Right ventricle myocardium superior (tissue), 1 donor: ENCODE measurements around the gene NFKBIB. TPM values are rescaled to one million over a fixed set of nuclear protein-coding genes. Genes with fewer than 3 reads are reported as not detected.
A peak's percentile ranks its signal among the peaks of the same experiment; 100 is the strongest.
"Not testable (repeated sequence)": the region's sequence is repeated elsewhere in the genome, so short reads cannot be mapped to it uniquely, and the experiment has no call there.

ENCODE experiments used
- ATAC-seq: fragments of 200-7000 bp; cut with Tn5 transposase; one replicate; pipeline ENCODE4 v1.9.1; 2020; ENCODE audit warnings: mild to moderate bottlenecking; ENCODE audit not compliant: poor library complexity
- DNase-seq: peaks from one replicate; pipeline ENCODE4 v3.0.0-alpha.2; 2020
- intact Hi-C: fragments of 100-400 bp; cut with DNase I; formaldehyde crosslinking; loops from one replicate; pipeline ENCODE4 v1.11.2; 2022
- long read RNA-seq: library from polyadenylated mRNA; unstranded; transcript quantifications from one replicate; pipeline ENCODE4 v2.0.0, GENCODE V29; 2021
- total RNA-seq: library from RNA; stranded (reverse); fragmentation: NEBNext Ultra II Directional; extraction: Animal tissue kit (Norgen Biotek cat#: 25700); gene quantifications from one replicate; pipeline ENCODE4 v1.2.1, GENCODE V29; 2021
- donor health status: DM: no; HTN: yes; CAD: no; lungs with severe emphysema.

The NFKBIB gene, protein sequence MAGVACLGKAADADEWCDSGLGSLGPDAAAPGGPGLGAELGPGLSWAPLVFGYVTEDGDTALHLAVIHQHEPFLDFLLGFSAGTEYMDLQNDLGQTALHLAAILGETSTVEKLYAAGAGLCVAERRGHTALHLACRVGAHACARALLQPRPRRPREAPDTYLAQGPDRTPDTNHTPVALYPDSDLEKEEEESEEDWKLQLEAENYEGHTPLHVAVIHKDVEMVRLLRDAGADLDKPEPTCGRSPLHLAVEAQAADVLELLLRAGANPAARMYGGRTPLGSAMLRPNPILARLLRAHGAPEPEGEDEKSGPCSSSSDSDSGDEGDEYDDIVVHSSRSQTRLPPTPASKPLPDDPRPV
- 14.5 TPM for total RNA-seq
- long read RNA-seq, transcript NFKBIB-201 (6 exons, 1,159 nt): minor isoform, 8 of 28 reads
- long read RNA-seq, transcript NFKBIB-204 (5 exons, 1,929 nt): major isoform, 16 of 28 reads
- long read RNA-seq, partial matches to known transcripts: 2 of 28 reads
- long read RNA-seq, other reads (novel, unspliced or antisense): 2 of 28 reads

DNA sequence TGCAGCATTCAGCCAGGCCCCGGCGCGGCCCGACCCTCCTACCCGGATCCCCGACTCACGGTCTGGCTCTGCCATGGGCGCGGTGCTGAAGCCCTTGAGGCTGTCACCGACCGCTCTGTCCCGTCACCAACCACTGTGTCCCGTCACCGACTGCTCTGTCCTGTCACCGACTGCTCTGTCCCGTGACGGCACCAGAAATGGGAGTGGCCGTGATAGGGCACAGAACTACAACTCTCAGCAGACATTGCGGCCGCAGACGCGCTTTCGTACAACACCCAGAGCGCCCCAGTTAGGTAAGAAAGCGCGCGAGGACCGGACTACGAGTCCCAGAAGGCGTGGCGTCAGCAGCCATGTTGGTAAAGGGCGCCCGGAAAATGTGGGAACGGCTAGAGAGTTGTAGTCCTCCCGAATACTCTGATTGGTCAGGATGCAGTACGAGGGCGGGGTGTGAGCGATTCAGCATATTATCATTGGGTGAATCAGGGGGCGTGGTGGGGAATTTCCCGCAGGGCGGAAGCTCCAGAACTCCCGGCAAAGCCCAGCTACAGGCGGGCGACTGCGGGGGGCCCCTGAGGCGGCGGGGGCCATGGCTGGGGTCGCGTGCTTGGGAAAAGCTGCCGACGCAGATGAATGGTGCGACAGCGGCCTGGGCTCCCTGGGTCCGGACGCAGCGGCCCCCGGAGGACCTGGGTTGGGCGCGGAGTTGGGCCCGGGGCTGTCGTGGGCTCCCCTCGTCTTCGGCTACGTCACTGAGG is at the start of gene NFKBIB, which contains the start of gene SIRT2:
NFKBIB (plus strand) TSS at position 523 of the 755 bp plus-strand sequence; CDS start at position 587, 64 bp downstream.
SIRT2 (minus strand) TSS at position 172 of the 755 bp plus-strand sequence; CDS start at position 75, 97 bp downstream.
- intact Hi-C loops: no loop called here
- ATAC-seq: peak; percentile 98
- DNase-seq: peak; percentile 100

- DNase-seq: peak; percentile 99
- intact Hi-C loops: no loop called here
- peak; percentile 80 for ATAC-seq
Measured at GRCh38 chr19:38850436-38850975, 49.3 kb upstream of the NFKBIB start.

GRCh38 chr19:38850976-38851621 is 48.7 kb upstream of the NFKBIB start:
- ATAC-seq (no peak), DNase-seq (peak; percentile 57)
- intact Hi-C loops: no loop called here

GRCh38 chr19:38851622-38852230 is 48.0 kb upstream of the NFKBIB start:
- DNase-seq: peak; percentile 96
- peak; percentile 66 for ATAC-seq
- intact Hi-C loops: no loop called here

- ATAC-seq (no peak), DNase-seq (peak; percentile 73)
- intact Hi-C loops: no loop called here
Measured at GRCh38 chr19:38852231-38853044, 47.3 kb upstream of the NFKBIB start.

- no peak for ATAC-seq
- intact Hi-C loops: no loop called here
- no peak for DNase-seq
Measured at GRCh38 chr19:38853214-38853613, 46.6 kb upstream of the NFKBIB start.

DNA sequence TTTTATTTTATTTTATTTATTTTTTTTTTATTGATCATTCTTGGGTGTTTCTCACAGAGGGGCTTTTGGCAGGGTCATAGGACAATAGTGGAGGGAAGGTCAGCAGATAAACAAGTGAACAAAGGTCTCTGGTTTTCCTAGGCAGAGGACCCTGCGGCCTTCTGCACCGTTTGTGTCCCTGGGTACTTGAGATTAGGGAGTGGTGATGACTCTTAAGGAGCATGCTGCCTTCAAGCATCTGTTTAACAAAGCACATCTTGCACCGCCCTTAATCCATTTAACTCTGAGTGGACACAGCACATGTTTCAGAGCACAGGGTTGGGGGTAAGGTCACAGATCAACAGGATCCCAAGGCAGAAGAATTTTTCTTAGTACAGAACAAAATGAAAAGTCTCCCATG is 44.8 kb upstream of the NFKBIB start:
- ATAC-seq, DNase-seq, intact Hi-C loops: not testable (repeated sequence)

GRCh38 chr19:38855751-38856150 is 44.0 kb upstream of the NFKBIB start:
- intact Hi-C loops, DNase-seq, ATAC-seq: not testable (repeated sequence)

- intact Hi-C loops: no loop called here
- DNase-seq: no peak
- ATAC-seq: no peak
Measured at GRCh38 chr19:38856813-38857212, 43.0 kb upstream of the NFKBIB start.

DNA sequence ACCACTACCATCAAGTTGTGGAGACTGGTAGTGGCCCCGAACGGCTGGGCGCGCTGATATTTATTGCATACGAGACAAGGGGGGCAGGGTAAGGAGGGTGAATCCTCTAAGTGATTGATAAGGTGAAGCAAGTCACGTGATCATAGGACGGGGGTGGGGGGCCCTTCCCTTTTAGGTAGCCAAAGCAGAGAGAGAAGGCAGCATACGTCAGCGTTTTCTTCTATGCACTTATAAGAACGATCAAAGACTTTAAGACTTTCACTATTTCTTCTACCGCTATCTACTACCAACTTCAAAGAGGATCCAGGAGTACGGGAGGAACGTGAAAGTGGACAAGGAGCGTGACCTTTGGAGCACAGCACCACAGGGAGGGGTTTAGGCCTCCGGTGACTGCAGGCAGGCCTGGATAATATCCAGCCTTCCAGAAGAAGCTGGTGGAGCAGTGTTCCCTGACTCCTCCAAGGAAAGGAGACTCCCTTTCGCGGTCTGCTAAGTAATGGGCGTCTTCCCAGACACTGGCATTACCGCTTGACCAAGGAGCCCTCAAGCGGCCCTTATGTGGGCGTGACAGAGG is 40.1 kb upstream of the NFKBIB start:
- DNase-seq, ATAC-seq, intact Hi-C loops: not testable (repeated sequence)

DNA sequence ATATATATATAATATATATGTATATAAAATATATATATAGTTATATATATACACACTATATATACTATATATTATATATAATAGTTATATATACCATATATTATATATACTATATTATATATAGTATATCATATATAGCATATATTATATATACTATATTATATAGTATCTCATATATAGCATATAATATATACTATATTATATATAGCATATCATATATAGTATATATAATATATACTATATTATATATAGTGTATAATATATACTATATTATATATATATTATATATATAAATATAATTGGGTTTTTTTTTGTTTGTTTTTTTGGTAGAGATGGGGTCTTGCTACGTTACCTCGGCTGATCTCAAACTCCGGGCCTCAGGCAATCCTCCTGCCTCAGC is 38.4 kb upstream of the NFKBIB start:
- DNase-seq: no peak
- intact Hi-C loops: no loop called here
- no peak for ATAC-seq

- ATAC-seq: peak; percentile 82
- intact Hi-C loops: no loop called here
- no peak for DNase-seq
Measured at GRCh38 chr19:38862321-38863059, 37.3 kb upstream of the NFKBIB start.

- no peak for ATAC-seq
- DNase-seq: no peak
- intact Hi-C loops: no loop called here
Measured at GRCh38 chr19:38867171-38867780, 32.5 kb upstream of the NFKBIB start.

DNA sequence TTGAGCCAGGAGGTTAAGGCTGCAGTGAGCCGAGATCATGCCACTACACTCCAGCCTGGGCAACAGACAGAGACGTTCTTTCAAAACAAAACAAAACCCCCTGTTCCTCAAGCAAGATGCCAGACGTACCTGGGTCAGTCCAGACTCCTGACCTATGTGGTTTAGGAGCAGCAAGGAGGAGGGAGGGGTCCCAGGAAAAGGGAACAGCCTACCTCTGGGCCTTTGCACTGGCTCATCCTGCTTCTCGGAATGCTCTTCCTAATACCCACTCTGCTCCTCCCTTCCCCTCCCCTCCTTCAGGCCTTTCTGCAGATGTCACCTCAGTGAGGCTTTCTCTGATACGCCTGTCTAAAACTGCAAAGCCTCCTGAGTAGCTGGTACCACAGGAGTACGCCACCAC is 31.2 kb upstream of the NFKBIB start:
- ATAC-seq: no peak
- intact Hi-C loops: no loop called here
- DNase-seq: no peak

DNA sequence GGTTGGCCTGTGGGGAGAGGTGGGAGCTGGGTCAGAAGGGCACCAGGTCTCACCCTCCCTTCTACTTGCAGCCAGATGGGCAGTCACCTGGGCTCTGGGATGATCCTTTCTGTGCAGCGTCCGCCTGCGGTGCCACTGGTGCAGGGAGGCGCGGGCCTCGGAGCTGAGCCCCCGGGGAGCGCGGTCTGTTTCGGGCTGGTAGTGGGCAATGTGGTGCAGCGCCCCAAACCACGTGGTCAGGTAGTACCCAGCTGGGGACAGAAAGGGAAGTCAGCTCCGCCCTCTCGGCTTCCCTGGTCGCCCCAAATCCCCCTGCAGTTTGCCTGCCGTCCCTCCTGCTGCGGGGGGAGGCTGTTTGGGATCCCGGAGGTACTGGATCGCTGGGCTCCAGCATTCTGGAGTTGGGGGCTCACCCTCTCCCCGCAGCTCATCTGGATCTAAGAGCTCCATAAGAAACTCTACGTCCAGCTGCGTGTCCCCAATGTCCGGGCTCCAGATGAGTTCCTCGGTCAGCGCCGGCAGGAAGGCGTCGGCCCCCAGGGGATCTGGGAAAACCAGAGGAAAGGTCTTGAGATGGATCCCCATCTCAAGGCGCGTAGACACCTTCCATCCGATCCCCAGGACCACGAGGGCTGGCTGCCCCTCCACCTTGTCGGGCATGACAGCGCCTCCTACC is 30.5 kb upstream of the NFKBIB start:
- no peak for DNase-seq
- peak; percentile 28 for ATAC-seq
- intact Hi-C loops: no loop called here
